Fibroblast of mammary gland (primary cell): Measurements from ENCODE around the gene CA7.

ENCODE experiments used
- DNase-seq: peaks from one replicate; pipeline ENCODE4 v3.0.0-alpha.2; 2010; ENCODE audit warnings: low read depth
- H3K4me3 ChIP-seq: 2 replicates; pipeline ENCODE4 v1.5.1; 2011; ENCODE audit warnings: low read depth, mild to moderate bottlenecking, low read length, moderate library complexity; ENCODE audit not compliant: control insufficient read depth
- CTCF ChIP-seq: conservative IDR thresholded peaks from 2 replicates; pipeline ENCODE4 v1.5.1; 2011; ENCODE audit warnings: low read depth, low read length, inconsistent platforms; ENCODE audit not compliant: control insufficient read depth, insufficient read depth

Gene CA7

DNA sequence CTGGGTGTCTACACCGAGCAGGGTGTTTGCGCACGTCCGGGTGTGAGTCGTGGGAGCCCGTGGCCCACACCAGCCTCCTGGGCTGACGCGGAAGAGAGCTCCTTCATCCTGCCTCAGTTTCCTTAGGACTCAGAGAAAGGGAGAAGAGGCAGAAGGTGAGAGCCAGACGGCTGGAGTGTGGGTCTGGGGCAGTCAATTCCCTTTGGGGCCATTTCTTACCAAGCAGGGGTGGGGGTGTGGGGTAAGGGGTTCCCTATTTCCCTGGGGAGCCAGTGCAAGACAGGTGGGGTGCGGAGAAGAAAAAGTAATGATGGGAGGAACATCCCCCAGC is 831 bp downstream of the CA7 start:
- H3K4me3 ChIP-seq = no peak overlapping the region
- TF ChIP-seq CTCF = no peak
- DNase-seq = no peak

- no peak for DNase-seq
- H3K4me3 ChIP-seq = no peak overlapping the region
- TF ChIP-seq CTCF = no peak
Observed at GRCh38 chr16:66845791-66846221, 1.6 kb downstream of the CA7 start.

- no peak for TF ChIP-seq CTCF
- H3K4me3 ChIP-seq = no peak overlapping the region
- DNase-seq = no peak
Observed at GRCh38 chr16:66846266-66846665, 2.1 kb downstream of the CA7 start.

GRCh38 chr16:66846831-66847230 is 2.6 kb downstream of the CA7 start:
- TF ChIP-seq CTCF = no peak
- no peak overlapping the region for H3K4me3 ChIP-seq
- no peak for DNase-seq

- DNase-seq = no peak
- no peak for TF ChIP-seq CTCF
- no peak overlapping the region for H3K4me3 ChIP-seq
Observed at GRCh38 chr16:66847533-66848067, 3.4 kb downstream of the CA7 start.

GRCh38 chr16:66848172-66848571 is 4.0 kb downstream of the CA7 start:
- DNase-seq = no peak
- no peak overlapping the region for H3K4me3 ChIP-seq
- no peak for TF ChIP-seq CTCF

GRCh38 chr16:66849021-66849420 is 4.8 kb downstream of the CA7 start:
- no peak overlapping the region for H3K4me3 ChIP-seq
- TF ChIP-seq CTCF = no peak
- DNase-seq = no peak
